B cell (primary cell): Measurements from ENCODE around the gene GOLGA6L10.

Source experiments
- CTCF ChIP-seq: fragments of 200-600 bp; IDR thresholded peaks from one replicate; pipeline ENCODE4 v1.8.0; 2022; ENCODE audit warnings: antibody characterized with exemption, mild to moderate bottlenecking
- EZH2 ChIP-seq: IDR thresholded peaks from 2 replicates; pipeline ENCODE4 v1.6.1; 2012; ENCODE audit warnings: borderline replicate concordance, low read depth, mild to moderate bottlenecking, moderate library complexity, low read length; ENCODE audit not compliant: insufficient read depth, poor library complexity, severe bottlenecking

GRCh38 chr15:82300883-82301282, 48.4 kb downstream of the GOLGA6L10 start:
- no peak for TF ChIP-seq CTCF
- TF ChIP-seq EZH2, result no peak
